ENCODE measurements around the gene FGGY. TPM values are rescaled to one million over a fixed set of nuclear protein-coding genes. Genes with fewer than 3 reads are reported as not detected.

Gene FGGY
- total RNA-seq, 2 experiments from 2014 or later = 8.5 to 9.4 TPM

GRCh38 chr1:59672851-59673572 is 376.1 kb downstream of the FGGY start:
- DNase-seq (no peak), ATAC-seq (no peak)
- Mint-ChIP-seq H3K27me3 (ENCODE audit: low read depth) (no peaks in the 10 kb centered on the region), H3K9me3 (ENCODE audit: insufficient read depth) (no peaks in the 10 kb centered on the region), H3K4me1 (ENCODE audit: low read depth) (no peaks in the 10 kb centered on the region), H3K36me3 (ENCODE audit: low read depth) (no peaks in the 10 kb centered on the region), H3K27ac (no peak overlapping the region), H3K4me3 (no peak overlapping the region)
- POLR2A ChIA-PET = interaction anchor here (0.6 kb wide), 1 partner anchor 112 kb away, joined by 3 read pairs; no protein-coding TSS in a partner anchor
- CTCF ChIA-PET = no interaction called here

GRCh38 chr1:59673573-59674450 is 376.9 kb downstream of the FGGY start:
- H3K4me3 Mint-ChIP-seq = no peak overlapping the region
- ChIA-PET POLR2A (no interaction called here), CTCF (no interaction called here)
- H3K36me3 Mint-ChIP-seq (ENCODE audit: low read depth) = no peaks in the 10 kb centered on the region
- H3K9me3 Mint-ChIP-seq (ENCODE audit: insufficient read depth) = no peaks in the 10 kb centered on the region
- ATAC-seq = no peak
- H3K4me1 Mint-ChIP-seq (ENCODE audit: low read depth) = no peaks in the 10 kb centered on the region
- no peak for DNase-seq
- H3K27me3 Mint-ChIP-seq (ENCODE audit: low read depth) = no peaks in the 10 kb centered on the region
- H3K27ac Mint-ChIP-seq = no peak overlapping the region

GRCh38 chr1:59674595-59674994 is 377.7 kb downstream of the FGGY start:
- H3K4me1 Mint-ChIP-seq (ENCODE audit: low read depth) = no peaks in the 10 kb centered on the region

GRCh38 chr1:59675936-59676335 is 379.0 kb downstream of the FGGY start:
- ChIA-PET CTCF (interaction anchor here (1.8 kb wide), 1 partner anchor 23 kb away, joined by 4 read pairs; no protein-coding TSS in a partner anchor), POLR2A (no interaction called here)
- H3K27ac Mint-ChIP-seq = no peak overlapping the region

More at GRCh38 chr1:59674595-59674994, 377.7 kb downstream of the FGGY start:
- ChIA-PET CTCF (no interaction called here), POLR2A (interaction anchor here (0.8 kb wide), 1 partner anchor 10 kb away, joined by 3 read pairs; no protein-coding TSS in a partner anchor)
- Mint-ChIP-seq H3K27me3 (ENCODE audit: low read depth) (no peaks in the 10 kb centered on the region), H3K4me3 (no peak overlapping the region), H3K9me3 (ENCODE audit: insufficient read depth) (no peaks in the 10 kb centered on the region), H3K27ac (no peak overlapping the region), H3K36me3 (ENCODE audit: low read depth) (no peaks in the 10 kb centered on the region)
- DNase-seq (no peak), ATAC-seq (no peak)

GRCh38 chr1:59678040-59678439 is 381.1 kb downstream of the FGGY start:
- H3K27me3 Mint-ChIP-seq (ENCODE audit: low read depth) = no peaks in the 10 kb centered on the region
- no peak overlapping the region for H3K27ac Mint-ChIP-seq
- H3K4me1 Mint-ChIP-seq (ENCODE audit: low read depth) = no peaks in the 10 kb centered on the region
- no peaks in the 10 kb centered on the region for H3K9me3 Mint-ChIP-seq (ENCODE audit: insufficient read depth)
- CTCF ChIA-PET = interaction anchor here (1.5 to 1.6 kb wide), 2 partner anchors 12 to 21 kb away, joined by 3 to 10 read pairs; no protein-coding TSS in a partner anchor
- no peaks in the 10 kb centered on the region for H3K36me3 Mint-ChIP-seq (ENCODE audit: low read depth)
- DNase-seq (no peak), ATAC-seq (no peak)
- no peak overlapping the region for H3K4me3 Mint-ChIP-seq
- POLR2A ChIA-PET = interaction anchor here (0.5 kb wide), 1 partner anchor 372 kb away, joined by 3 read pairs; no protein-coding TSS in a partner anchor

More at GRCh38 chr1:59675936-59676335, 379.0 kb downstream of the FGGY start:
- DNase-seq (no peak), ATAC-seq (no peak)
- Mint-ChIP-seq H3K4me3 (no peak overlapping the region), H3K27me3 (ENCODE audit: low read depth) (no peaks in the 10 kb centered on the region), H3K36me3 (ENCODE audit: low read depth) (no peaks in the 10 kb centered on the region), H3K4me1 (ENCODE audit: low read depth) (no peaks in the 10 kb centered on the region), H3K9me3 (ENCODE audit: insufficient read depth) (no peaks in the 10 kb centered on the region)

- ChIA-PET CTCF (interaction anchor here (1.5 to 1.6 kb wide), 2 partner anchors 12 to 20 kb away, joined by 3 to 10 read pairs; no protein-coding TSS in a partner anchor), POLR2A (no interaction called here)
- ATAC-seq = no peak
Measured at GRCh38 chr1:59678493-59679228, 381.8 kb downstream of the FGGY start.

GRCh38 chr1:59680044-59680443 is 383.1 kb downstream of the FGGY start:
- ChIA-PET CTCF (no interaction called here), POLR2A (no interaction called here)
- Mint-ChIP-seq H3K27me3 (ENCODE audit: low read depth) (no peaks in the 10 kb centered on the region), H3K36me3 (ENCODE audit: low read depth) (no peaks in the 10 kb centered on the region), H3K4me3 (no peak overlapping the region), H3K9me3 (ENCODE audit: insufficient read depth) (no peaks in the 10 kb centered on the region), H3K4me1 (ENCODE audit: low read depth) (no peaks in the 10 kb centered on the region), H3K27ac (no peak overlapping the region)
- ATAC-seq (no peak), DNase-seq (no peak)

More at GRCh38 chr1:59678493-59679228, 381.8 kb downstream of the FGGY start:
- H3K9me3 Mint-ChIP-seq (ENCODE audit: insufficient read depth) = no peaks in the 10 kb centered on the region
- H3K27me3 Mint-ChIP-seq (ENCODE audit: low read depth) = no peaks in the 10 kb centered on the region
- H3K4me1 Mint-ChIP-seq (ENCODE audit: low read depth) = no peaks in the 10 kb centered on the region
- no peak for DNase-seq
- no peak overlapping the region for H3K4me3 Mint-ChIP-seq
- H3K36me3 Mint-ChIP-seq (ENCODE audit: low read depth) = no peaks in the 10 kb centered on the region
- no peak overlapping the region for H3K27ac Mint-ChIP-seq

GRCh38 chr1:59682396-59683080 is 385.6 kb downstream of the FGGY start:
- H3K27ac Mint-ChIP-seq = no peak overlapping the region

GRCh38 chr1:59683197-59683596 is 386.3 kb downstream of the FGGY start:
- DNase-seq = no peak
- no peak overlapping the region for H3K4me3 Mint-ChIP-seq
- H3K36me3 Mint-ChIP-seq (ENCODE audit: low read depth) = no peaks in the 10 kb centered on the region
- ChIA-PET CTCF (no interaction called here), POLR2A (no interaction called here)
- H3K4me1 Mint-ChIP-seq (ENCODE audit: low read depth) = no peaks in the 10 kb centered on the region
- ATAC-seq = no peak
- no peak overlapping the region for H3K27ac Mint-ChIP-seq
- H3K9me3 Mint-ChIP-seq (ENCODE audit: insufficient read depth) = no peaks in the 10 kb centered on the region
- no peaks in the 10 kb centered on the region for H3K27me3 Mint-ChIP-seq (ENCODE audit: low read depth)

More at GRCh38 chr1:59682396-59683080, 385.6 kb downstream of the FGGY start:
- DNase-seq (no peak), ATAC-seq (no peak)
- no peaks in the 10 kb centered on the region for H3K36me3 Mint-ChIP-seq (ENCODE audit: low read depth)
- H3K9me3 Mint-ChIP-seq (ENCODE audit: insufficient read depth) = no peaks in the 10 kb centered on the region
- no peaks in the 10 kb centered on the region for H3K27me3 Mint-ChIP-seq (ENCODE audit: low read depth)
- POLR2A ChIA-PET = no interaction called here
- no peaks in the 10 kb centered on the region for H3K4me1 Mint-ChIP-seq (ENCODE audit: low read depth)
- CTCF ChIA-PET = no interaction called here
- no peak overlapping the region for H3K4me3 Mint-ChIP-seq

GRCh38 chr1:59684698-59685097 is 387.8 kb downstream of the FGGY start:
- Mint-ChIP-seq H3K9me3 (ENCODE audit: insufficient read depth) (no peaks in the 10 kb centered on the region), H3K27me3 (ENCODE audit: low read depth) (no peaks in the 10 kb centered on the region), H3K4me3 (no peak overlapping the region), H3K27ac (no peak overlapping the region), H3K4me1 (ENCODE audit: low read depth) (no peaks in the 10 kb centered on the region), H3K36me3 (ENCODE audit: low read depth) (no peaks in the 10 kb centered on the region)
- ChIA-PET POLR2A (interaction anchor here (0.8 kb wide), 1 partner anchor 10 kb away, joined by 3 read pairs; no protein-coding TSS in a partner anchor), CTCF (no interaction called here)
- DNase-seq (no peak), ATAC-seq (no peak)

- Mint-ChIP-seq H3K9me3 (ENCODE audit: insufficient read depth) (no peaks in the 10 kb centered on the region), H3K36me3 (ENCODE audit: low read depth) (no peaks in the 10 kb centered on the region), H3K27ac (no peak overlapping the region), H3K4me3 (no peak overlapping the region), H3K4me1 (ENCODE audit: low read depth) (no peaks in the 10 kb centered on the region), H3K27me3 (ENCODE audit: low read depth) (no peaks in the 10 kb centered on the region)
- POLR2A ChIA-PET = interaction anchor here (0.8 kb wide), 1 partner anchor 10 kb away, joined by 3 read pairs; no protein-coding TSS in a partner anchor
- DNase-seq (no peak), ATAC-seq (no peak)
- CTCF ChIA-PET = no interaction called here
Measured at GRCh38 chr1:59685101-59685500, 388.2 kb downstream of the FGGY start.

Data from activated CD8-positive, alpha-beta T cell treated with anti-CD3 and anti-CD28 coated beads, Interleukin-2, amount 10 ng/mL, durations not matched to agents 7 days and 5 days (primary cell).